Endodermal cell (in vitro differentiated cells): ENCODE measurements around the gene TRDN. TPM values are rescaled to one million over a fixed set of nuclear protein-coding genes. Genes with fewer than 3 reads are reported as not detected.
A peak's percentile ranks its signal among the peaks of the same experiment; 100 is the strongest.
"Not testable (repeated sequence)": the region's sequence is repeated elsewhere in the genome, so short reads cannot be mapped to it uniquely, and the experiment has no call there.

ENCODE experiments used
- DNase-seq: peaks from one replicate; pipeline ENCODE4 v3.0.0-alpha.2; 2017
- H3K27ac ChIP-seq: 2 replicates; pipeline ENCODE4 v1.5.1; 2013; ENCODE audit warnings: mild to moderate bottlenecking, low read depth, low read length, moderate library complexity
- H3K27me3 ChIP-seq: 2 replicates; pipeline ENCODE4 v1.6.1; 2013; ENCODE audit warnings: mild to moderate bottlenecking, low read length, moderate library complexity; ENCODE audit not compliant: insufficient read depth, control insufficient read depth, poor library complexity, severe bottlenecking
- H3K36me3 ChIP-seq: 2 replicates; pipeline ENCODE4 v1.7.0; 2013; ENCODE audit warnings: mild to moderate bottlenecking, low read length, moderate library complexity; ENCODE audit not compliant: control insufficient read depth, insufficient read depth
- H3K4me1 ChIP-seq: one replicate; pipeline ENCODE4 v1.7.0; 2013; ENCODE audit warnings: low read length; ENCODE audit not compliant: control insufficient read depth, insufficient read depth
- H3K4me3 ChIP-seq: 2 replicates; pipeline ENCODE4 v1.5.1; 2013; ENCODE audit warnings: mild to moderate bottlenecking, low read length, moderate library complexity
- H3K9ac ChIP-seq: 2 replicates; pipeline ENCODE4 v1.6.1; 2013; ENCODE audit warnings: mild to moderate bottlenecking, low read length, moderate library complexity; ENCODE audit not compliant: poor library complexity, severe bottlenecking; ENCODE audit errors: extremely low read depth
- H3K9me3 ChIP-seq: 2 replicates; pipeline ENCODE4 v1.6.1; 2013; ENCODE audit warnings: mild to moderate bottlenecking, low read length, moderate library complexity; ENCODE audit not compliant: control insufficient read depth
- H3K27ac Mint-ChIP-seq: 2 replicates; pipeline ENCODE4 v1.8.0; 2020; ENCODE audit warnings: mixed read lengths
- H3K27me3 Mint-ChIP-seq: 2 replicates; pipeline ENCODE4 v1.8.0; 2021; ENCODE audit warnings: mild to moderate bottlenecking, mixed read lengths; ENCODE audit not compliant: insufficient read depth
- H3K36me3 Mint-ChIP-seq: 2 replicates; pipeline ENCODE4 v1.8.0; 2020; ENCODE audit warnings: low read depth, mixed read lengths
- H3K4me1 Mint-ChIP-seq: 2 replicates; pipeline ENCODE4 v1.8.0; 2020; ENCODE audit warnings: mixed read lengths
- H3K4me3 Mint-ChIP-seq: 2 replicates; pipeline ENCODE4 v1.8.0; 2020; ENCODE audit warnings: mild to moderate bottlenecking, moderate library complexity, mixed read lengths
- H3K9me3 Mint-ChIP-seq: 2 replicates; pipeline ENCODE4 v1.8.0; 2020; ENCODE audit warnings: mild to moderate bottlenecking, mixed read lengths
- WGBS, 2 experiments: methylation state at CpG; one replicate each; pipeline versions ENCODE4 v1.1.5 to v1.1.7; 2013; ENCODE audit warnings: missing lambda C conversion rate in 2 of 2, mixed read lengths in 1 of 2; ENCODE audit not compliant: insufficient coverage in 1 of 2, insufficient read length in 1 of 2; 5-methylcytosine and 5-hydroxymethylcytosine counted together
- total RNA-seq, 2 donors: library from RNA; stranded (reverse); fragmentation: NEBNext Ultra II Directional in 1 of 2; extraction: Animal tissue kit (Norgen Biotek cat#: 25700) in 1 of 2; gene quantifications; 2 replicates in 1 of 2; 3 replicates in 1 of 2; pipeline ENCODE4 v1.2.1, GENCODE V29; 2021
- TF ChIP-seq, protein P1 (sequence below): fragments of 200-600 bp; sonication (generic); conservative IDR thresholded peaks from 2 replicates; pipeline ENCODE4 v1.5.0; 2021; ENCODE audit warnings: antibody characterized with exemption, mild to moderate bottlenecking

Gene TRDN
- total RNA-seq, 2 donors from 2014 or later: 74.4 to 136 TPM

DNA sequence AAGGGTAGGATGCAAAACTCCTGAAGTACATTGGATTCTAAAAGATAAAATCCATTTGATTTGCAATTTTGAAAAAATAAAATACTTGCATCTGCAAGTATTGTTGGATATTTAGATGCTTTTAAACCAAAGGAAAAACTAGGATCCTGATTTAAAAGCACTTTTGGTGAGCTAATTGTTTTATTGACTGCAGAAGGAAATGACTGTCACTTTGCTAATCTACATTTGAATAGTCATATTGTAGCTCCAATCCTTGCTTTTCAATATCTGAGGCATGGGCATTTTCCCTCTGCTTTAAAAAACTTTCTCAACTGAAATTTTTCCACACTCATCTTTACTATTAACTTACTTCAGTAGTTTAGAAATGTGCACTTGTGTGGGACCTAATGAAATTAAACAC is 74.1 kb downstream of the TRDN start:
- Mint-ChIP-seq H3K27ac (no peak overlapping the region), H3K4me1 (peaks cover 61% of the 10 kb centered on the region)

DNA sequence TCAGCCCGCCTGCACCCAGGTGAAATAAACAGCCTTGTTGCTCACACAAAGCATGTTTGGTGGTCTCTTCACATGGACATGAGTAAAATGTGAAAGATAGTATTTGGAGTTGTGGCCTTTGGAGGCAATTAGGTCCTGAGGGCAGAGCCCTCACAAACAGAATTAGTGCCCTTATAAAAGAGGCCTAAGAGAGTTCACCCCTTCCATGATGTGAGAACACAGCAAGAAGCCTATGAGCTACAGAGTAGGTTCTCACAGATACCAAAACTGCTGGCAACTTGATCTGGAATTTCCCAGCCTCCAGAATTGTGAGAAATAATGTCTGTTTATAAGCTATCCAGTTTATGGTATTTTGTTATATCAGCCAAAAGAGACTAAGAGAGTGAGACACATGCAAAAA is 74.5 kb downstream of the TRDN start:
- Mint-ChIP-seq H3K36me3 (peaks cover 35% of the 10 kb centered on the region), H3K4me3 (no peak overlapping the region), H3K27me3 (no peaks in the 10 kb centered on the region), H3K4me1 (peaks cover 63% of the 10 kb centered on the region), H3K27ac (peak overlapping the region; percentile 58), H3K9me3 (peaks cover 7% of the 10 kb centered on the region)
- WGBS, 2 experiments: 80 to 91% methylated on average over 1 of the region's 1 CpG
- Histone ChIP-seq H3K36me3 (peaks cover 31% of the 10 kb centered on the region), H3K9me3 (no peaks in the 10 kb centered on the region), H3K9ac (no peak overlapping the region), H3K4me3 (no peak overlapping the region), H3K27me3 (no peaks in the 10 kb centered on the region), H3K4me1 (no peaks in the 10 kb centered on the region), H3K27ac (no peak overlapping the region)
- TF ChIP-seq, protein P1, sequence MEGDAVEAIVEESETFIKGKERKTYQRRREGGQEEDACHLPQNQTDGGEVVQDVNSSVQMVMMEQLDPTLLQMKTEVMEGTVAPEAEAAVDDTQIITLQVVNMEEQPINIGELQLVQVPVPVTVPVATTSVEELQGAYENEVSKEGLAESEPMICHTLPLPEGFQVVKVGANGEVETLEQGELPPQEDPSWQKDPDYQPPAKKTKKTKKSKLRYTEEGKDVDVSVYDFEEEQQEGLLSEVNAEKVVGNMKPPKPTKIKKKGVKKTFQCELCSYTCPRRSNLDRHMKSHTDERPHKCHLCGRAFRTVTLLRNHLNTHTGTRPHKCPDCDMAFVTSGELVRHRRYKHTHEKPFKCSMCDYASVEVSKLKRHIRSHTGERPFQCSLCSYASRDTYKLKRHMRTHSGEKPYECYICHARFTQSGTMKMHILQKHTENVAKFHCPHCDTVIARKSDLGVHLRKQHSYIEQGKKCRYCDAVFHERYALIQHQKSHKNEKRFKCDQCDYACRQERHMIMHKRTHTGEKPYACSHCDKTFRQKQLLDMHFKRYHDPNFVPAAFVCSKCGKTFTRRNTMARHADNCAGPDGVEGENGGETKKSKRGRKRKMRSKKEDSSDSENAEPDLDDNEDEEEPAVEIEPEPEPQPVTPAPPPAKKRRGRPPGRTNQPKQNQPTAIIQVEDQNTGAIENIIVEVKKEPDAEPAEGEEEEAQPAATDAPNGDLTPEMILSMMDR: no peak
- no peak for DNase-seq

More for the DNA sequence above, 74.1 kb downstream of the TRDN start:
- TF ChIP-seq, protein P1: no peak
- no peaks in the 10 kb centered on the region for H3K4me1 ChIP-seq
- H3K36me3 ChIP-seq: peaks cover 36% of the 10 kb centered on the region
- H3K9ac ChIP-seq: no peak overlapping the region
- no peak overlapping the region for H3K4me3 Mint-ChIP-seq
- H3K27ac ChIP-seq: no peak overlapping the region
- H3K36me3 Mint-ChIP-seq: peaks cover 36% of the 10 kb centered on the region
- H3K27me3 ChIP-seq: no peaks in the 10 kb centered on the region
- H3K4me3 ChIP-seq: no peak overlapping the region
- no peaks in the 10 kb centered on the region for H3K9me3 ChIP-seq
- peaks cover 5% of the 10 kb centered on the region for H3K9me3 Mint-ChIP-seq
- H3K27me3 Mint-ChIP-seq: no peaks in the 10 kb centered on the region
- no peak for DNase-seq

- Histone ChIP-seq H3K4me3 (peak overlapping the region; percentile 17), H3K36me3 (peaks cover 15% of the 10 kb centered on the region)
- not testable (repeated sequence) for H3K27me3 ChIP-seq, H3K9me3 ChIP-seq, DNase-seq, H3K27me3 Mint-ChIP-seq, H3K4me3 Mint-ChIP-seq, H3K9ac ChIP-seq, H3K4me1 ChIP-seq, H3K27ac ChIP-seq, H3K9me3 Mint-ChIP-seq
- peaks cover 62% of the 10 kb centered on the region for H3K4me1 Mint-ChIP-seq
- 82 to 100% methylated on average over 1 to 5 of the region's 5 CpGs for WGBS, 2 experiments
- peak overlapping the region; percentile 58 for H3K27ac Mint-ChIP-seq
- peaks cover 25% of the 10 kb centered on the region for H3K36me3 Mint-ChIP-seq
Measured at GRCh38 chr6:123559816-123560215, 76.9 kb downstream of the TRDN start.

DNA sequence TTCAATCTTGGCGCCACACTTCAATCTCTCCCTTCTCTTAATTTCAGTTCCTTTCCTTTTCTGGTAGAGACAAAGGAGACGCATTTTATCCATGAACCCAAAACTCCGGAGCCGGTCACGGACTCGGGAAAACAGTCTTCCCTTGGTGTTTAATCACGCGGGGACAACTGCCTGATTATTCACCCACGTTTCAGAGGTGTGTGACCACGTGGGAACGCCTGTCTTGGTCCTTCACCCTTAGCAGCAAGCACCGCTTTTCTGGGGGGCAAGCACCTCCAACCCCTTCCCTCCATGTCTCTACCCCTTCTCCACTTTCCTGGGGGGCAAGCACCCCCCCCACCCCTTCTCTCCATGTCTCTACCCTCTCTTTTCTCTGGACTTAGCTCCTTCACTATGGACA is 79.3 kb downstream of the TRDN start:
- H3K27me3 ChIP-seq, H3K4me3 ChIP-seq, DNase-seq, H3K27me3 Mint-ChIP-seq, H3K4me1 ChIP-seq, H3K9ac ChIP-seq, H3K27ac ChIP-seq, H3K9me3 Mint-ChIP-seq: not testable (repeated sequence)
- Histone ChIP-seq H3K9me3 (peaks cover 25% of the 10 kb centered on the region), H3K36me3 (peaks cover 28% of the 10 kb centered on the region)
- peak overlapping the region; percentile 35 for H3K4me3 Mint-ChIP-seq
- H3K36me3 Mint-ChIP-seq: peaks cover 44% of the 10 kb centered on the region
- WGBS, 2 experiments: 93% methylated on average over 11 to 12 of the region's 12 CpGs
- H3K4me1 Mint-ChIP-seq: peaks cover 65% of the 10 kb centered on the region
- peak overlapping the region; percentile 85 for H3K27ac Mint-ChIP-seq
